Measurements from ENCODE around the gene PCDHGC3. TPM values are rescaled to one million over a fixed set of nuclear protein-coding genes. Genes with fewer than 3 reads are reported as not detected.

Gene PCDHGC3
- total and polyA plus RNA-seq, 2 of the 13 experiments (the other 11 are each of a cell fraction or from before 2014, with no cell fraction given): 0.20 to 0.30 TPM

DNA sequence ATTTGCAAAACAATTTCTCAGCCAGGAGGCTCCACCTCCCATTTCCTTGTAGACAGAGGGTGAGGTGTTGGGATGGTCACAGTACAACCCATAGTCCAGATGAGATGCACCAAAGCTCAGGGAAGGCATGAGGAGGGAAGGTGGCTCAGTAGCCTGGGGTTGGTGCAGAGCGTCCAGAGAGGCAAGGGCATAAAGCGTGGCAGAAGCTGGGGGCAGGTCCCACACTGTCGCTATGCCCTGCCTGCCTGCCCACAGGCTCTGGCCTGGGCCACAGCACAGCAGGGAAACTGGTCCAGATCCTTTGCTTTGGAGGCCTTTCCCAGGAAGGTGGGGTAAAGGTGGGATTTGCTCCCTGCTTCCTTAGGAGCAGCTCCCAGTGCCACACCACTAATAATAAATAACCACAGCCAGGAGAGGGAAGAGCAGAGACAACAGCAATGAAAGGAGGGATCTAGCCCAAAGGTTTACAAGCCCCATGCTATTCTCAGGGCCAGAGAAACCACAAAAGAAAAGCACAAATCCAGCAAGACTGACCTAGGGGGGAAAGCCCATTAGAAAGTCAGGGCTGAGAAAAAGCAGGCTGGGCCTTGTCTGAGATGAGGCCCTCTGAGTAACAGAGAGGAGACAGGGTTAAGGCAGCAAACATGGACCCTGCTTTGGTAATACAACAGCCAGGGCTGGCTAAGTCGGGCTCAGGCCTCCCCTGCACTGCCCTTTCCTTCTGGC is 40.3 kb downstream of the PCDHGC3 start (continued):
- no peak for TF ChIP-seq ZHX1 (CRISPR knock-in tag; IDR thresholded peaks at IDR 0.05; ENCODE audit: low read depth)
- no peak for TF ChIP-seq ZBTB7B (CRISPR knock-in tag; IDR thresholded peaks at IDR 0.05)

DNA sequence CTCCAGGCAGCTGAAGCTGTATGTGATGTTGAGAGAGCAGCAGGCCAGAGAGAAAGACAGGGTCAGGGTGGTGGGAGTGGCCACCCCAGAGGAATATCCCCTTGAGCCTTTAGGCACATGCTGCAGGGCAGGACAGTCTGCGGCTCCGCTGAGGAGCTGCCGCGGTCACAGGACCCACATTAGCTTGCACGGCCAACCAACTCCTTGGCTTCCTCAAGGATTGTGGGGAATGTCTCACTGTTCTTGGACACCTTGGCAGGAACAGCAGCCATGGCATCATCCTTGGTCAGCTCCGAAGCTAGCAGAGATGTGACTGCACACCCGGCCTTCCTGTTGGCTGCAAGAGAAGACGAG is 40.9 kb downstream of the PCDHGC3 start:
- in situ Hi-C loops (cut with HindIII; ENCODE audit: extremely low pct_ligation_motif_present, low pct_unique_long_range_greater_than_20kb) (no loop called here), intact Hi-C loops (cut with micrococcal nuclease; ENCODE audit: unreplicated experiment) (no loop called here)
- Histone ChIP-seq H3K36me3 (replicated peaks in 1 of 2; ENCODE audit: control insufficient read depth in 1 of 2, insufficient read depth in 2 of 2, low read length in 2 of 2) (peaks cover 19 to 68% of the 10 kb centered on the region in 2 experiments), H3K27me3 (ENCODE audit: control insufficient read depth in 1 of 2, insufficient read depth in 2 of 2, low read length in 2 of 2) (no peaks in the 10 kb centered on the region), H3K4me2 (ENCODE audit: low read depth, low read length) (no peak overlapping the region), H3K4me3 (replicated peaks in 1 of 3; ENCODE audit: insufficient read depth in 1 of 3, low read depth in 2 of 3, low read length in 3 of 3) (no peak overlapping the region), H3K9me3 (ENCODE audit: low read length) (no peaks in the 10 kb centered on the region), H3K4me1 (ENCODE audit: insufficient read depth, low read length) (peaks cover 4% of the 10 kb centered on the region; the same call in 1 of the 2 replicates), H3K9ac (ENCODE audit: insufficient read depth, low read depth, low read length) (no peak overlapping the region), H2AFZ (ENCODE audit: low read length) (no peak overlapping the region), H4K20me1 (ENCODE audit: insufficient read depth, low read length) (no peaks in the 10 kb centered on the region), H3K79me2 (ENCODE audit: insufficient read depth, low read length) (no peaks in the 10 kb centered on the region), H3K27ac (ENCODE audit: extremely low read length, insufficient read depth, low read length) (no peak overlapping the region)
- ChIA-PET POLR2A (no interaction called here), CTCF (ENCODE audit: low intra/inter-chr PET ratio, low total read pairs) (no interaction called here)
- ATAC-seq: no peak
- WGBS (ENCODE audit: low lambda C conversion rate): 100% methylated on average over 3 of the region's 8 CpGs
- FAIRE-seq: no peak
- no peak for DNase-seq (ENCODE audit: low spot score)
- BruUV-seq (replicated peaks): no TSS peak
- TF ChIP-seq HNRNPK (IDR thresholded peaks at IDR 0.05; ENCODE audit: low read depth, low read length, poor library complexity, severe bottlenecking) (no peak), ZSCAN29 (CRISPR knock-in tag; conservative IDR thresholded peaks at IDR 0.05) (no peak), ZBTB7A (CRISPR knock-in tag; IDR thresholded peaks at IDR 0.05) (no peak), ZNF281 (CRISPR knock-in tag; IDR thresholded peaks at IDR 0.05; ENCODE audit: borderline replicate concordance) (no peak), SNAPC4 (CRISPR knock-in tag; IDR thresholded peaks at IDR 0.05) (no peak), BRD4 (CRISPR knock-in tag; IDR thresholded peaks at IDR 0.05) (no peak), ZBTB39 (CRISPR knock-in tag; IDR thresholded peaks at IDR 0.05) (no peak)
